ENCODE data around the gene GPR89B. TPM values are rescaled to one million over a fixed set of nuclear protein-coding genes. Genes with fewer than 3 reads are reported as not detected.
"Not testable (repeated sequence)": the region's sequence is repeated elsewhere in the genome, so short reads cannot be mapped to it uniquely, and the experiment has no call there.

The GPR89B gene
- total and polyA plus RNA-seq, 12 donors: 2.2 to 29.8 (median 12.9) TPM

- H3K27ac ChIP-seq: no peak overlapping the region
- no peaks in the 10 kb centered on the region for H3K9me3 ChIP-seq (replicated peaks in 1 of 3)
- no peak for DNase-seq
- H3K4me3 ChIP-seq: no peak overlapping the region
- no peaks in the 10 kb centered on the region for H3K4me1 ChIP-seq (replicated peaks in 1 of 2)
- H3K27me3 ChIP-seq: peaks cover 13% of the 10 kb centered on the region
- H3K36me3 ChIP-seq (replicated peaks in 1 of 2): no peaks in the 10 kb centered on the region
- 74 to 100% (median 77%) methylated on average over 1 of the region's 1 CpG for WGBS, 4 donors
- intact Hi-C loops (cut with DNase I): no loop called here
- TF ChIP-seq CTCF (IDR thresholded peaks at IDR 0.05): no peak
- no peak for TF ChIP-seq POLR2A (IDR thresholded peaks at IDR 0.05)
Observed at GRCh38 chr1:148010527-148010926, 82.3 kb downstream of the GPR89B start.

GRCh38 chr1:148013177-148014144, 85.2 kb downstream of the GPR89B start:
- H3K36me3 ChIP-seq (replicated peaks in 1 of 2); H3K27ac ChIP-seq; H3K9me3 ChIP-seq (replicated peaks in 1 of 3); DNase-seq; intact Hi-C loops (cut with DNase I); H3K4me3 ChIP-seq; H3K4me1 ChIP-seq (replicated peaks in 1 of 2): not testable (repeated sequence)
- H3K27me3 ChIP-seq: peaks cover 13% of the 10 kb centered on the region
- WGBS, 4 donors: 35 to 49% (median 40%) methylated on average over 24 to 39 of the region's 48 CpGs

GRCh38 chr1:148014289-148015200, 86.3 kb downstream of the GPR89B start:
- H3K27ac ChIP-seq; H3K9me3 ChIP-seq (replicated peaks in 1 of 3); H3K4me1 ChIP-seq (replicated peaks in 1 of 2); H3K36me3 ChIP-seq (replicated peaks in 1 of 2); intact Hi-C loops (cut with DNase I); DNase-seq: not testable (repeated sequence)
- H3K27me3 ChIP-seq: peaks cover 13% of the 10 kb centered on the region
- H3K4me3 ChIP-seq: peak overlapping the region in 1 of 4 donors; percentile 42
- 0 to 3% (median 2%) methylated on average over 8 to 45 of the region's 58 CpGs for WGBS, 4 donors

- DNase-seq; H3K36me3 ChIP-seq (replicated peaks in 1 of 2); H3K27ac ChIP-seq; H3K4me1 ChIP-seq (replicated peaks in 1 of 2); H3K9me3 ChIP-seq (replicated peaks in 1 of 3); H3K27me3 ChIP-seq; H3K4me3 ChIP-seq; intact Hi-C loops (cut with DNase I): not testable (repeated sequence)
- 89 to 93% (median 90%) methylated on average over 5 of the region's 5 CpGs for WGBS, 4 donors
Observed at GRCh38 chr1:148024918-148025317, 96.7 kb downstream of the GPR89B start.

- H3K36me3 ChIP-seq (replicated peaks in 1 of 2); DNase-seq; H3K4me1 ChIP-seq (replicated peaks in 1 of 2); intact Hi-C loops (cut with DNase I); H3K27ac ChIP-seq; H3K9me3 ChIP-seq (replicated peaks in 1 of 3); H3K4me3 ChIP-seq; H3K27me3 ChIP-seq: not testable (repeated sequence)
- WGBS, 4 donors: 86 to 100% (median 100%) methylated on average over 1 to 2 of the region's 4 CpGs; no CpG with 5 or more reads in 1 of the 4 donors
Observed at GRCh38 chr1:148027004-148027403, 98.8 kb downstream of the GPR89B start.

GRCh38 chr1:148032247-148032646, 104.0 kb downstream of the GPR89B start:
- H3K4me1 ChIP-seq (replicated peaks in 1 of 2); H3K4me3 ChIP-seq; DNase-seq; H3K36me3 ChIP-seq (replicated peaks in 1 of 2); H3K27me3 ChIP-seq; H3K27ac ChIP-seq; H3K9me3 ChIP-seq (replicated peaks in 1 of 3); intact Hi-C loops (cut with DNase I): not testable (repeated sequence)
- 49 to 71% (median 62%) methylated on average over 1 to 3 of the region's 3 CpGs for WGBS, 4 donors

GRCh38 chr1:148032690-148033089, 104.5 kb downstream of the GPR89B start:
- intact Hi-C loops (cut with DNase I); H3K27me3 ChIP-seq; DNase-seq; H3K4me1 ChIP-seq (replicated peaks in 1 of 2); H3K36me3 ChIP-seq (replicated peaks in 1 of 2); H3K27ac ChIP-seq; H3K4me3 ChIP-seq; H3K9me3 ChIP-seq (replicated peaks in 1 of 3): not testable (repeated sequence)
- no CpG with 5 or more reads among the region's 25 CpGs for WGBS, 4 donors

GRCh38 chr1:148033147-148033546, 104.9 kb downstream of the GPR89B start:
- intact Hi-C loops (cut with DNase I); H3K4me1 ChIP-seq (replicated peaks in 1 of 2); H3K9me3 ChIP-seq (replicated peaks in 1 of 3); DNase-seq; H3K4me3 ChIP-seq; H3K36me3 ChIP-seq (replicated peaks in 1 of 2); H3K27ac ChIP-seq; H3K27me3 ChIP-seq: not testable (repeated sequence)
- WGBS, 4 donors: 4 to 12% (median 10%) methylated on average over 7 to 12 of the region's 16 CpGs; no CpG with 5 or more reads in 1 of the 4 donors

- intact Hi-C loops (cut with DNase I); H3K36me3 ChIP-seq (replicated peaks in 1 of 2); H3K4me1 ChIP-seq (replicated peaks in 1 of 2); H3K9me3 ChIP-seq (replicated peaks in 1 of 3); H3K27me3 ChIP-seq; DNase-seq: not testable (repeated sequence)
- Histone ChIP-seq H3K4me3 (peak overlapping the region in 1 of 4 donors; percentile 43), H3K27ac (peak overlapping the region in 3 of 5 donors; percentile 16 to 79 (median 68))
- WGBS, 4 donors: 8 to 10% (median 9%) methylated on average over 5 to 6 of the region's 21 CpGs
Observed at GRCh38 chr1:148037850-148038461, 109.7 kb downstream of the GPR89B start.

Measured in adrenal gland (tissue), 12 donors.